Naive thymus-derived CD8-positive, alpha-beta T cell (primary cell): ENCODE data around the gene APEX1. TPM values are rescaled to one million over a fixed set of nuclear protein-coding genes. Genes with fewer than 3 reads are reported as not detected.

Experiments used
- ATAC-seq, 2 donors: fragments of 150-1000 bp; cut with Tn5 transposase in 1 of 2; sonication (Bioruptor Pico), chemical (Tn5 transposase) in 1 of 2; 1 replicate in 1 of 2; 2 replicates in 1 of 2; pipeline ENCODE4 v1.10.0; 2021; ENCODE audit warnings: mild to moderate bottlenecking in 2 of 2, moderate library complexity in 2 of 2
- POLR2A ChIA-PET: fragments of 350-600 bp; sonication (Branson Sonifier 250); formaldehyde crosslinking; loops from one replicate; lab custom pipeline; 2021; ENCODE audit warnings: antibody characterized with exemption; lab: Charles Lee
- DNase-seq, 10 donors: peaks; one replicate each; pipeline versions ENCODE4 v3.0.0 to v3.0.0-alpha.2; 2020 to 2022
- H3K27ac Mint-ChIP-seq, 10 donors: one replicate each; pipeline ENCODE4 v1.8.0; 2020 to 2022; ENCODE audit warnings: mild to moderate bottlenecking in 10 of 10, mixed read lengths in 10 of 10, moderate library complexity in 4 of 10, inconsistent platforms in 1 of 10
- H3K27me3 Mint-ChIP-seq, 5 donors: one replicate each; pipeline ENCODE4 v1.8.0; 2021 to 2022; ENCODE audit warnings: mixed read lengths in 5 of 5
- H3K36me3 Mint-ChIP-seq, 3 donors: one replicate each; pipeline ENCODE4 v1.8.0; 2020 to 2022; ENCODE audit warnings: mixed read lengths in 3 of 3, mild to moderate bottlenecking in 2 of 3, inconsistent platforms in 1 of 3
- H3K4me1 Mint-ChIP-seq, 4 donors: one replicate each; pipeline ENCODE4 v1.8.0; 2021 to 2022; ENCODE audit warnings: mixed read lengths in 4 of 4
- H3K4me3 Mint-ChIP-seq, 10 donors: one replicate each; pipeline ENCODE4 v1.8.0; 2020 to 2022; ENCODE audit warnings: mild to moderate bottlenecking in 10 of 10, mixed read lengths in 10 of 10, moderate library complexity in 6 of 10, inconsistent platforms in 1 of 10
- H3K9me3 Mint-ChIP-seq, 9 donors: one replicate each; pipeline ENCODE4 v1.8.0; 2020 to 2022; ENCODE audit warnings: mixed read lengths in 9 of 9, mild to moderate bottlenecking in 3 of 9, inconsistent platforms in 1 of 9, moderate library complexity in 1 of 9
- polyA plus RNA-seq, 3 donors: library from polyadenylated mRNA; unstranded; fragments of 300-500 nt; fragmentation: Illumina TruSeq; gene quantifications; one replicate each; pipeline ENCODE4 v1.2.3, GENCODE V29; 2021
- total RNA-seq, 8 experiments: library from RNA in 2 of 8; stranded (reverse) in 2 of 8; gene quantifications; one replicate each; pipeline ENCODE4 v1.2.3 and lab custom pipeline; 2021 to 2026

APEX1 gene
- total and polyA plus RNA-seq, 5 experiments from 2014 or later = 125 to 176 (median 144) TPM

DNA sequence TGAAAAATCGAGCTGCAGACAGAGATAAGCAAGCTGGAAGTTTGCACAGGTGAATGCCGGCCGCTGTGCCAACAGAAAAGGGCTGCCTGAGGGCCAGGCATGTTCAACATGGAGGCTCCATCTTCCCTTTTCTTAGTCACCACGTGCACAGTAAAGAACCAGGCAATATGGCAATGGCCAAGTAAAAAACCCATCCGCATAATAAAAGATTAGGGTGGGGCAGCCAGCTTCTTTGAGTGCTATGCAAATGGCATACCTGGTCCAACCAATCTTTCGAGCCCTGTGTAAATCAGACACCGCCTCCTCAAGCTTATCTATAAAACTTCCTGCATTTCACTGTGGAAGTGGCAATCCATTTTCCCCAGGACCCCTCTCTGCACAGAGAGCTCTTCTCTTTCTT, 30.9 kb downstream of the APEX1 start:
- POLR2A ChIA-PET = interaction anchor here (0.8 to 3.7 kb wide), 3 partner anchors 9 to 38 kb away, joined by 3 to 31 read pairs (median 7); partner anchors contain the start of gene PNP
- peaks cover 0 to 3% (median 0%) of the 10 kb centered on the region in 9 donors for H3K9me3 Mint-ChIP-seq
- no peaks in the 10 kb centered on the region for H3K27me3 Mint-ChIP-seq
- no peak overlapping the region for H3K4me3 Mint-ChIP-seq
- H3K27ac Mint-ChIP-seq = peak overlapping the region in 3 of 10 donors; percentile 3 to 78 (median 13)
- H3K4me1 Mint-ChIP-seq = peaks cover 43 to 89% (median 81%) of the 10 kb centered on the region in 4 donors
- ATAC-seq (no peak), DNase-seq (no peak)
- no peaks in the 10 kb centered on the region for H3K36me3 Mint-ChIP-seq

DNA sequence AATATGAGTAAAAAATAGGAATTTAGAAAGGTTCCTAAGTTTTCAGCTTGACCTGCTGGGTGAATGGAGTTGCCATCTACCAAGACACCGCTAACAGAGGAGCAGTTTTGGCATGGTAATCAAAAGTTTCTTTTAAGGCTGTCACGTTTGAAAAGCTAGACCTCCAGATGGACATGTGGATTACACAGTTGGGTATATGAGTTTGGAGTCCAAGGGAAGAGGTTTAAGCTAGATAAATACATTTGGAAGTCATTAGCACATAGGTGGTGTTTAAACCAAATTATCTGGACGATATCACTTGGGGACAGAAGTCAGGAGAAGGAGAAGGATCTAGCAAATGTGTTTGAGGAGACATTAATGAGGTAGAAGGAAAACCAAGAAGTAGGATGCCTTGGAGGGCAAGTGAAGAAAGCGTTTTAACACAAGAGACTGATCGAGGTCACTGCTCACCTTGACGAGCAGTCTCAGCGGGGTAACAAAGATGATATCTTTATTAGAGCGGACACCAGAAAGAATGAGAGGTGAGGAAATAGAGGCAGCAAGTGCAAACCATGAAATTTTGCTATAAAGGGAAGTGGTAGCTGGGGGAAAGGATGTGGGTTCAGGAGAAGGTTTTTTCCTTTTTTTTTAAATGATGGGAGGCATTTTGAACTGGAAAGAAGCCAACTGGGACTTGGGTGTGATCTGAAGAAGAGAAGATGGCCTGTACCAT, 31.8 kb downstream of the APEX1 start:
- ATAC-seq (no peak), DNase-seq (peak in 2 of 10 donors; percentile 15 to 21)
- peak overlapping the region; percentile 46 to 78 (median 61) for H3K4me3 Mint-ChIP-seq
- POLR2A ChIA-PET = interaction anchor here (0.8 to 4.2 kb wide), 7 partner anchors 10 to 40 kb away, joined by 3 to 31 read pairs (median 7); partner anchors contain the start of genes APEX1, OSGEP, PIP4P1 and PNP
- peaks cover 48 to 91% (median 84%) of the 10 kb centered on the region in 4 donors for H3K4me1 Mint-ChIP-seq
- H3K27me3 Mint-ChIP-seq = no peaks in the 10 kb centered on the region
- no peaks in the 10 kb centered on the region for H3K36me3 Mint-ChIP-seq
- H3K9me3 Mint-ChIP-seq = peaks cover 0 to 3% (median 0%) of the 10 kb centered on the region in 9 donors
- peak overlapping the region; percentile 5 to 95 (median 74) for H3K27ac Mint-ChIP-seq

DNA sequence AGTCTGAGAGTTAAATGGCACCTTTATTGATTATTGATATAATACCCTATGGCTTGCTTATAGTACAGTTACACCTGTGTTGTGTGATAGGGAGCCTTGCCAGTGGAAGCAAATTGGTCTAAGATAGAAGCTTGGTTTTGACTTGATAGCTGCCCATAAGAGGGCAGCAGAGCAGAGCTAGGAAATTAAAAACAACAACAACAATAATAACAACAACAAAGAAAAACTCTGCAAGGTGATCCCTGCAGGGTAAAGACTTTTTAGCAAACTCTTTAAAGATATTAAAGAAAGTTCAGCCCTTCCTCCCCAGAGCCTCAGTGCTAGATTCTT, 32.3 kb downstream of the APEX1 start:
- no peak for DNase-seq
- Mint-ChIP-seq H3K27ac (peak overlapping the region; percentile 33 to 95 (median 76)), H3K36me3 (no peaks in the 10 kb centered on the region), H3K27me3 (no peaks in the 10 kb centered on the region), H3K9me3 (peaks cover 0 to 3% (median 0%) of the 10 kb centered on the region in 9 donors), H3K4me3 (peak overlapping the region in 9 of 10 donors; percentile 25 to 78 (median 62)), H3K4me1 (peaks cover 44 to 87% (median 84%) of the 10 kb centered on the region in 4 donors)
- POLR2A ChIA-PET = interaction anchor here (0.8 to 4.2 kb wide), 6 partner anchors 9 to 39 kb away, joined by 3 to 31 read pairs (median 15); partner anchors contain the start of genes APEX1, OSGEP, PIP4P1 and PNP
- ATAC-seq = no peak

DNA sequence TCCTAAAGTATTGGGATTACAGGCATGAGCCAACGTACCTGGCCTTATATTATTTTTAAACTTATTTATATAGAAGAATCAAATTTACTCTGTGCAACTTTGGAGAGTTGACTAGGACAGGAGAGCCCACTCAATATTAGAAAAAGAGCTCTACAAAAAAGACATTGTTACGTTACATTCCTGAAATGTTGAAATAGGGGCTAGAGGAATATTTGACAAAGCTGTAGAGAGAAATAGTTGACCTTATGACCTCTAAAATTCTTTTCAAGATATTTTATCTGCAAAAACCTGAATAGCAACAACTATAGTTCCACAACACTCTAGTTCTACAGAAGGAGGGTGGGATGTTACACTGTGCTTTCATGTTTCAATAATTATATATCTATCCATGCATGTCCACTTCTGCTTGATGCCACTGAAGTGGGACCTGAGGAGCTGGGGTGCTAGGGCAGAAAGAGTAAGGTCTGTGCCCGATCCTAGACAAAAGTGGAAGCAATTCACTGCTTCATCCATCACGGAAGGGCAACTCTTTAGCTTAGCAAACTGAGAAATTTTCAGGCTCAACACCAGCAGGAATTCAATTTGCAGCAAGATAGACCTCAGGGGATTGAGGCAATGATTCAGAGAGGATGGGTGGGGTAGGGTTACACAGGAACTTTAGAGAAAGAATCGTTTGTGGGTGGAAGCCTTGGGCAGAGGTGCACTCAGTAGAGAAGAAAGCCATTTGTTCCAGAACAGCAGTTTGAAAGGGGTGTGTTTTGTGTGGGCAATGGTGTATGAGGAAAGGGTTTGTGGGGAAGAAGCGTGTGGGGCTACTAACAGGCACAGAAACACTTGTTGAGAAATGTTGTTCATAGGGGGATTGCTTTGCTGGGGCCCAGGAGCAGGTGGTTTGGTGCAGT, 34.3 kb downstream of the APEX1 start:
- Mint-ChIP-seq H3K4me3 (peak overlapping the region; percentile 36 to 84 (median 76)), H3K36me3 (no peaks in the 10 kb centered on the region), H3K27me3 (no peaks in the 10 kb centered on the region), H3K27ac (peak overlapping the region; percentile 47 to 95 (median 86)), H3K9me3 (peaks cover 0 to 3% (median 0%) of the 10 kb centered on the region in 9 donors), H3K4me1 (peaks cover 42 to 86% (median 72%) of the 10 kb centered on the region in 4 donors)
- DNase-seq (peak in 4 of 10 donors; percentile 17 to 45 (median 28)), ATAC-seq (peak; percentile 79 to 89)
- POLR2A ChIA-PET = interaction anchor here (0.8 to 4.2 kb wide), 9 partner anchors 9 to 124 kb away, joined by 3 to 23 read pairs (median 4); partner anchors contain the start of genes APEX1, OSGEP, PIP4P1 and PNP

DNA sequence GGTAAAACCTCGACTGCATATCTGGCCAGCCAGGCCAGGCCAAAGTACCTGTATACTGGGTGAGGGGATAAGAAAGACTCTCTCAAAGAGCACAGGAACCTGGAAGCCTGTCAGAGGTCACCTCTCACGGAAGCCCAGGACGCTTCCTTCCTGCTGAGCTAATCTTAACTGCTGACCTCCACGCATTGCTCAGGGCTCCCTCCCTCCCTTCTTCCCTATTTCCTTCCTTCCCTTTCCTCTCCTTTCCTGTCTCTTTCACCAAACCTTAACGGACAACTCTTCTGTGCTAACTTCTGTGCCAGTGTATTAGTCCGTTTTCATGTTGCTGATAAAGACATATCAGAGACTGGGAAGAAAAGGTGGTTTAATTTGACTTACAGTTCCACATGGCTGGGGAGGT, 35.5 kb downstream of the APEX1 start:
- POLR2A ChIA-PET = interaction anchor here (0.6 to 4.2 kb wide), 6 partner anchors 21 to 147 kb away, joined by 3 to 23 read pairs (median 4); partner anchors contain the start of genes PARP2, PIP4P1 and PNP

DNA sequence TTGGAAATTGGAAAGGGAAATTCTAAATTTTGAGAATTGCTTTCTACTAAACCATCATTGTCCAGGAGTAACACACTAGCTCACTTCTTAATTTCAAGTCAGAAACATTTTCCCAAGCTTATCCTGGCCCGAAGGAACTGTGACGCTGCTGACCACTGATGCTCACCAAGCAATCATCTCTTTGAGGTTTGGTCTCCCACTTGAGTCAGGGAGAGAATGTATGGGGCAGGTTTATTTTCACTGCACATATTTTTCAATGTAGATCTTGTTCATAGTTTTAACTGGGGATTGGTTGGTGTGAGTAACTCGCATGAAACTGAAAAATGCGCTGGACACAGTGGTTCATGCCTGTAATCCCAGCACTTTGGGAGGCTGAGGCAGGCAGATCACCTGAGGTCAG, 37.5 kb downstream of the APEX1 start:
- ATAC-seq = no peak
- no peaks in the 10 kb centered on the region for H3K9me3 Mint-ChIP-seq
- no peak overlapping the region for H3K4me3 Mint-ChIP-seq
- POLR2A ChIA-PET = no interaction called here
- no peaks in the 10 kb centered on the region for H3K36me3 Mint-ChIP-seq
- H3K27me3 Mint-ChIP-seq = peaks cover 0 to 1% (median 0%) of the 10 kb centered on the region in 5 donors
- DNase-seq = no peak
- H3K4me1 Mint-ChIP-seq = peaks cover 38 to 82% (median 63%) of the 10 kb centered on the region in 4 donors
- peak overlapping the region in 6 of 10 donors; percentile 12 to 84 (median 50) for H3K27ac Mint-ChIP-seq

More for the DNA sequence above, 35.5 kb downstream of the APEX1 start:
- no peaks in the 10 kb centered on the region for H3K36me3 Mint-ChIP-seq
- peak overlapping the region; percentile 47 to 95 (median 88) for H3K27ac Mint-ChIP-seq
- H3K9me3 Mint-ChIP-seq = peaks cover 0 to 3% (median 0%) of the 10 kb centered on the region in 9 donors
- peak overlapping the region; percentile 20 to 84 (median 62) for H3K4me3 Mint-ChIP-seq
- DNase-seq (no peak), ATAC-seq (no peak)
- H3K27me3 Mint-ChIP-seq = peaks cover 0 to under 1% (median 0%) of the 10 kb centered on the region in 5 donors
- H3K4me1 Mint-ChIP-seq = peaks cover 44 to 86% (median 72%) of the 10 kb centered on the region in 4 donors

DNA sequence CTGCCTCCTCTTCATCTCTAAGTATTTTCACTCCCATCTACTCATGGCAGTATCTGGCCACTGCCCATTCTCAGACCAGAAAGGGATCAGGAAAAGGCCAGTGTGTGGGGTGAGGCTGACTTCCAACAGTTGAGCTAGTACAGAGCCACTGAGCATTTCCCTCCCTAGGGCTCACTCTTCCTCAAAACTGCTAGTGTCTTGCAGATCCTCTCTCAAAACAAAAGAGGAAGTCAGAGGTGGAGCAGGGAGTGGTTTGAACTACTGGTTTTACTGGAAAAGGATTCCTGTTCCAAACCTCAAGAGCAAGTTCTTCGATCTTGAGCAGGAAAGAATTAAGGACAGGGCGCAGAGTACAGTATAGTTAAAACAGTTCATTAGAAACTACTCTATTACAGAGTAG, 38.6 kb downstream of the APEX1 start:
- H3K36me3 Mint-ChIP-seq = no peaks in the 10 kb centered on the region
- POLR2A ChIA-PET = no interaction called here
- peak overlapping the region in 1 of 10 donors; percentile 40 for H3K4me3 Mint-ChIP-seq
- peak overlapping the region in 6 of 10 donors; percentile 22 to 78 (median 62) for H3K27ac Mint-ChIP-seq
- H3K27me3 Mint-ChIP-seq = peaks cover 0 to 1% (median 0%) of the 10 kb centered on the region in 5 donors
- ATAC-seq (no peak), DNase-seq (no peak)
- no peaks in the 10 kb centered on the region for H3K9me3 Mint-ChIP-seq
- peaks cover 33 to 74% (median 53%) of the 10 kb centered on the region in 4 donors for H3K4me1 Mint-ChIP-seq

DNA sequence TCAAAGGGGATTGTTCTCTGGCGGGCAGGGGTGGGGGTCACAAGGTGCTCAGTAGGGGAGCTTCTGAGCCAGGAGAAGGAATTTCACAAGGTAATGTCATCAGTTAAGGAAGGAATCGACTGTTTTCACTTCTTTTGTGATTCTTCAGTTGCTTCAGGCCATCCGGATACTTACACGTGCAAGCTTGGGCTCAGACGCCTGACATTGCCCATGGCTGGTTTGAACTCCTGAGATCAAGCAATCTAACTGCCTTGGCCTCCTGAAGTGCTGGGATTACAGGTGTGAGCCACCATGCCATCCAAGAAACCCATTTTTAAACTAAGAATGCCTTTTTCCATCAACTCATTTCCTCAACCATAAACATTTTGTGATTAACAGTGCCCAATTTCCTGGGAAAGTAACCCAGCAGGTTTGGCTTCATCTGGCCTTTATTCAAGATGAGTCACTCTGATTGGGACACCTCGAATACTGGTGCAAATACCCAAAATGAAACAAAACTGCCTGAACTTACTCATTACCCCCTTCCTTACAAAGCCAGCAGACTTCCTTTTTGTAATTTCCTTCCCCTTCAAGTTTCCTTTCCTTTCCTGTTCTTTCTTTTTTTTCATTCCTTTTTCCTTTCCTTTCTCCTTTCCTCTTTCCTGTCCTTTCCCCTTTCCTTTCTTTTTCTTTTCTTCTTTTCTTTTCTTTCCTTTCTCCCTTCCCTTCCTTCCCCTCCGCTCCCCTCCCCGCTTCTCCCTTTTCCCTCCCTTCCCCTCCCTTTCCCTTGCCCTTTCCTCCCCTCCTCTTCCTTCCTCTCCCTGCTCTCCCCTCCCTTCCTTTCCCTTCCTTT, 40.1 kb downstream of the APEX1 start:
- POLR2A ChIA-PET = interaction anchor here (1.3 kb wide), 1 partner anchor 25 kb away, joined by 4 read pairs; no protein-coding TSS in a partner anchor
- no peaks in the 10 kb centered on the region for H3K9me3 Mint-ChIP-seq
- peaks cover 0 to 1% (median 0%) of the 10 kb centered on the region in 5 donors for H3K27me3 Mint-ChIP-seq
- peaks cover 30 to 71% (median 40%) of the 10 kb centered on the region in 4 donors for H3K4me1 Mint-ChIP-seq
- DNase-seq (no peak), ATAC-seq (no peak)
- H3K4me3 Mint-ChIP-seq = no peak overlapping the region
- peak overlapping the region in 2 of 10 donors; percentile 46 to 93 for H3K27ac Mint-ChIP-seq
- H3K36me3 Mint-ChIP-seq = no peaks in the 10 kb centered on the region

DNA sequence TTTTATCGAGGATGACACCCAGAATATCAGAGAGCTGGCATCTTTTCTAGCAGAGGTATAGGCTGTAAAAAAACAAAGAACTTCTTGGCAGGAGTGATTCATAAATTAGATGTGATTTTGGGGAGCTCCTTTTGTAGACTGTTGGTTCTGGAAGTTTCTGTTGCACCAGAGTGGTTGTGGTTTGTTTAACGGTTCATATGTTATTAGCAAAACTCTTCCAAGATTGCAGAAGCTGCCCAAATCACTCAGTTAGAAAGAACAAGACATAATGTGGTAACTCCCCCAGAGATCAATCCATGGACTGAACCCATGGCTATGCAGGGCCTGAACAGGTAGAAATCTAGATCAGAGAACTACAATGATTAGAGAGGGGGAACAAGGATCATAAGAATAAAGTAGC, 43.6 kb downstream of the APEX1 start:
- Mint-ChIP-seq H3K36me3 (no peaks in the 10 kb centered on the region), H3K4me3 (no peak overlapping the region), H3K4me1 (peaks cover 19 to 43% (median 21%) of the 10 kb centered on the region in 4 donors), H3K9me3 (no peaks in the 10 kb centered on the region), H3K27ac (peak overlapping the region in 2 of 10 donors; percentile 39 to 67), H3K27me3 (peaks cover 0 to 1% (median 0%) of the 10 kb centered on the region in 5 donors)
- POLR2A ChIA-PET = interaction anchor here (0.6 to 1.3 kb wide), 3 partner anchors 17 to 43 kb away, joined by 3 to 8 read pairs (median 3); partner anchors contain the start of genes APEX1 and PIP4P1
- no peak for DNase-seq
- no peak for ATAC-seq

DNA sequence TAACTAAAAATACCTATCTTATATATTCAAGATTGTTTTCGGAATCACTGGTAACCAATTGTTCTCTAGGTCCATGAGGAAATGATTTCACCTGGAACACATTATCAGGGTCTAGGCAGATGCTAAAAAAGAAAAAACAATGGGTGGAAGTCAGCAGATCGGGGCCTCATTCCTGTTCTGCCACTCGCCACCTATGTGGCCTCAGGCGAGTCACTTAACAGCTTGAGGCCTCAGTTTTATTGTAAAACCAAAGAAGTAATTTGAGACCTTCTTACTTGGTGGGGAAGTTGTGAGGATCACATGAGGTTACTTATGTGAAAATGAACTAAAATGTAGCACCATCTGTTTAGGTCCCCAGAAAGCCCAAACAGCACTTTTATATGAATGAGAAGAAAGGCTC, 44.1 kb downstream of the APEX1 start:
- ATAC-seq (no peak), DNase-seq (no peak)
- Mint-ChIP-seq H3K27ac (no peak overlapping the region), H3K4me3 (no peak overlapping the region), H3K27me3 (peaks cover 0 to 1% (median 0%) of the 10 kb centered on the region in 5 donors), H3K36me3 (peaks cover 0 to 3% (median 0%) of the 10 kb centered on the region in 3 donors), H3K9me3 (no peaks in the 10 kb centered on the region), H3K4me1 (peaks cover 21 to 44% (median 23%) of the 10 kb centered on the region in 4 donors)
- POLR2A ChIA-PET = interaction anchor here (1.0 to 1.3 kb wide), 2 partner anchors 38 to 44 kb away, joined by 3 read pairs; partner anchors contain the start of genes APEX1 and PIP4P1

DNA sequence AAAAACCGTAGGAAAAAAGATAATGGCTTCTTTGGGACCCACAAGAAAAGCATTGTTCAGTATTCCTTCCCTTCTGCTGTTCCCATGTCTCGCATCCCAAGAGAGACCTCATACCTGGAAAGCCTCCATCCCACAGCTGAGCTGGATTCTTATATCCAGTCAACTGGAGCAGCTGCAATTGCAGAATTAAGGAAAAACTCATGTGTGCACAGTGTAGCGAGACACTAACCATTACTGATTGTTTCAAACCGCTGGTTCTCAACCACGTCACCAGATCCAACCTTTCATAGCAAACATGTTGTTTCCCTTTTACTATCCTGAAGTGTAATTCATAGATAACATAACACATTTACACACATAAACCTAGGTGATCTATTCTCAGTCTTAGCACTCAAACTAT, 44.9 kb downstream of the APEX1 start:
- Mint-ChIP-seq H3K27me3 (peaks cover 0 to 1% (median 0%) of the 10 kb centered on the region in 5 donors), H3K9me3 (no peaks in the 10 kb centered on the region), H3K36me3 (peaks cover 0 to 3% (median 0%) of the 10 kb centered on the region in 3 donors), H3K4me3 (no peak overlapping the region), H3K27ac (no peak overlapping the region), H3K4me1 (peaks cover 21 to 42% (median 22%) of the 10 kb centered on the region in 4 donors)
- no peak for ATAC-seq
- POLR2A ChIA-PET = no interaction called here
- no peak for DNase-seq
